HEK293 (cell line): ENCODE results near the gene ERBB2.

ENCODE experiments used
- CTCF ChIA-PET: fragments of 350-600 bp; formaldehyde crosslinking; extraction: SDS; loops from one replicate; lab custom pipeline; 2021; ENCODE audit warnings: antibody characterized with exemption; lab: Yijun Ruan, JAX
- POLR2A ChIA-PET: fragments of 300-600 bp; formaldehyde crosslinking; extraction: SDS; loops from one replicate; lab custom pipeline; 2020; ENCODE audit warnings: antibody characterized with exemption, inconsistent platforms; lab: Yijun Ruan, JAX
- H3K27ac ChIP-seq: fragments of 200-500 bp; sonication (Bioruptor generic); 2 replicates; pipeline ENCODE4 v1.5.1; 2014; ENCODE audit warnings: low read depth, low read length, control low read depth, inconsistent platforms; ENCODE audit errors: extremely low read depth
- H3K36me3 ChIP-seq, 2 experiments: fragments of 200-500 bp in 1 of 2; sonication (Bioruptor generic) in 1 of 2; 1 replicate in 1 of 2; 2 replicates in 1 of 2; pipeline ENCODE4 v1.5.1; 2014 to 2017; ENCODE audit warnings: inconsistent platforms in 2 of 2, low read length in 2 of 2; ENCODE audit not compliant: control insufficient read depth in 2 of 2, insufficient read depth in 1 of 2
- H3K4me1 ChIP-seq: fragments of 200-500 bp; sonication (Bioruptor generic); 2 replicates; pipeline ENCODE4 v1.5.1; 2014; ENCODE audit warnings: mild to moderate bottlenecking, low read length, inconsistent platforms; ENCODE audit not compliant: control insufficient read depth, insufficient read depth
- H3K4me3 ChIP-seq: 2 replicates; pipeline ENCODE4 v1.5.1; 2011; ENCODE audit warnings: low read depth, mild to moderate bottlenecking, control low read depth, low read length, moderate library complexity
- H3K9me3 ChIP-seq: fragments of 200-500 bp; sonication (Bioruptor generic); 2 replicates; pipeline ENCODE4 v1.5.1; 2014; ENCODE audit warnings: low read depth, low read length, inconsistent platforms; ENCODE audit not compliant: control insufficient read depth, insufficient read depth
- BCL11B ChIP-seq: fragments of 450-650 bp; formaldehyde crosslinking; IDR thresholded peaks from 2 replicates; pipeline ENCODE4 v1.5.1; 2016; ENCODE audit warnings: low read depth, missing biosample characterization, missing genetic modification characterization
- EGR2 ChIP-seq: fragments of 450-650 bp; formaldehyde crosslinking; IDR thresholded peaks from 2 replicates; pipeline ENCODE4 v1.5.1; 2016; ENCODE audit warnings: low read depth, missing biosample characterization, missing genetic modification characterization
- HIC1 ChIP-seq: fragments of 450-650 bp; formaldehyde crosslinking; IDR thresholded peaks from 2 replicates; pipeline ENCODE4 v1.5.1; 2016; ENCODE audit warnings: missing biosample characterization, missing genetic modification characterization
- KLF1 ChIP-seq: fragments of 450-650 bp; formaldehyde crosslinking; IDR thresholded peaks from 2 replicates; pipeline ENCODE4 v1.5.1; 2016; ENCODE audit warnings: missing biosample characterization, missing genetic modification characterization
- KLF17 ChIP-seq: fragments of 450-650 bp; formaldehyde crosslinking; IDR thresholded peaks from 2 replicates; pipeline ENCODE4 v1.5.1; 2016; ENCODE audit warnings: missing biosample characterization, missing genetic modification characterization
- KLF8 ChIP-seq: fragments of 450-650 bp; formaldehyde crosslinking; IDR thresholded peaks from 2 replicates; pipeline ENCODE4 v1.5.1; 2016; ENCODE audit warnings: missing biosample characterization, missing genetic modification characterization
- KLF9 ChIP-seq: fragments of 450-650 bp; formaldehyde crosslinking; IDR thresholded peaks from 2 replicates; pipeline ENCODE4 v1.5.1; 2016; ENCODE audit warnings: missing biosample characterization, missing genetic modification characterization, low read depth
- PATZ1 ChIP-seq: fragments of 450-650 bp; formaldehyde crosslinking; IDR thresholded peaks from 2 replicates; pipeline ENCODE4 v1.5.1; 2016; ENCODE audit warnings: missing biosample characterization, missing genetic modification characterization
- SALL2 ChIP-seq: fragments of 450-650 bp; formaldehyde crosslinking; IDR thresholded peaks from 2 replicates; pipeline ENCODE4 v1.5.0; 2017; ENCODE audit warnings: missing biosample characterization, mild to moderate bottlenecking, missing genetic modification characterization, borderline replicate concordance
- ZBTB17 ChIP-seq: fragments of 450-650 bp; formaldehyde crosslinking; IDR thresholded peaks from 2 replicates; pipeline ENCODE4 v1.5.1; 2016; ENCODE audit warnings: missing biosample characterization, missing genetic modification characterization
- ZBTB20 ChIP-seq: fragments of 450-650 bp; formaldehyde crosslinking; IDR thresholded peaks from 2 replicates; pipeline ENCODE4 v1.5.1; 2016; ENCODE audit warnings: missing biosample characterization, missing genetic modification characterization
- ZFP37 ChIP-seq: fragments of 450-650 bp; formaldehyde crosslinking; IDR thresholded peaks from 2 replicates; pipeline ENCODE4 v1.5.1; 2016; ENCODE audit warnings: missing biosample characterization, missing genetic modification characterization
- ZNF112 ChIP-seq: fragments of 450-650 bp; formaldehyde crosslinking; IDR thresholded peaks from 2 replicates; pipeline ENCODE4 v1.5.0; 2017; ENCODE audit warnings: missing biosample characterization, missing genetic modification characterization
- ZNF121 ChIP-seq: fragments of 450-650 bp; formaldehyde crosslinking; IDR thresholded peaks from 2 replicates; pipeline ENCODE4 v1.5.1; 2016; ENCODE audit warnings: missing biosample characterization, missing genetic modification characterization
- ZNF140 ChIP-seq: fragments of 450-650 bp; formaldehyde crosslinking; IDR thresholded peaks from 2 replicates; pipeline ENCODE4 v1.5.1; 2016; ENCODE audit warnings: missing biosample characterization, missing genetic modification characterization
- ZNF184 ChIP-seq: fragments of 450-650 bp; IDR thresholded peaks from 2 replicates; pipeline ENCODE4 v1.5.1; 2018; ENCODE audit warnings: missing biosample characterization, mild to moderate bottlenecking, missing genetic modification characterization
- ZNF214 ChIP-seq: fragments of 450-650 bp; formaldehyde crosslinking; IDR thresholded peaks from 2 replicates; pipeline ENCODE4 v1.5.1; 2017; ENCODE audit warnings: missing biosample characterization, mild to moderate bottlenecking, missing genetic modification characterization, borderline replicate concordance
- ZNF362 ChIP-seq: fragments of 450-650 bp; formaldehyde crosslinking; IDR thresholded peaks from 2 replicates; pipeline ENCODE4 v1.5.1; 2016; ENCODE audit warnings: missing biosample characterization, missing genetic modification characterization
- ZNF366 ChIP-seq: fragments of 450-650 bp; formaldehyde crosslinking; conservative IDR thresholded peaks from 2 replicates; pipeline ENCODE4 v1.5.1; 2016; ENCODE audit warnings: missing biosample characterization, missing genetic modification characterization
- ZNF610 ChIP-seq: fragments of 450-650 bp; formaldehyde crosslinking; IDR thresholded peaks from 2 replicates; pipeline ENCODE4 v1.5.1; 2016; ENCODE audit warnings: missing biosample characterization, missing genetic modification characterization, borderline replicate concordance
- ZNF623 ChIP-seq: fragments of 450-650 bp; formaldehyde crosslinking; IDR thresholded peaks from 2 replicates; pipeline ENCODE4 v1.5.1; 2016; ENCODE audit warnings: missing biosample characterization, missing genetic modification characterization
- ZNF658 ChIP-seq: fragments of 450-650 bp; formaldehyde crosslinking; IDR thresholded peaks from 2 replicates; pipeline ENCODE4; 2016; ENCODE audit warnings: missing biosample characterization, missing genetic modification characterization
- ZNF660 ChIP-seq: fragments of 450-650 bp; IDR thresholded peaks from 2 replicates; pipeline ENCODE4 v1.5.1; 2018; ENCODE audit warnings: missing biosample characterization, mild to moderate bottlenecking, missing genetic modification characterization
- ZNF664 ChIP-seq: fragments of 450-650 bp; formaldehyde crosslinking; IDR thresholded peaks from 2 replicates; pipeline ENCODE4 v1.5.1; 2016; ENCODE audit warnings: missing biosample characterization, missing genetic modification characterization
- ZNF792 ChIP-seq: fragments of 450-650 bp; formaldehyde crosslinking; IDR thresholded peaks from 2 replicates; pipeline ENCODE4 v1.5.1; 2016; ENCODE audit warnings: missing biosample characterization, missing genetic modification characterization

ERBB2 gene

GRCh38 chr17:39663688-39664580, 35.9 kb upstream of the ERBB2 start (continued):
- TF ChIP-seq ZNF610 = no peak
- TF ChIP-seq KLF8 (tag by site-specific recombination) = 0 out of 2 replicates have a peak, but pooled peaks have one; percentile 22
- TF ChIP-seq HIC1 (tag by site-specific recombination) = no peak
- no peak for TF ChIP-seq ZNF140
- TF ChIP-seq KLF1 = peak; percentile 67
- no peak for TF ChIP-seq ZNF366 (tag by site-specific recombination)
- no peak for TF ChIP-seq KLF17
- TF ChIP-seq ZBTB20 (tag by site-specific recombination) = peak; percentile 38; the same call in 1 of the 2 replicates
- no peak for TF ChIP-seq ZNF658 (tag by site-specific recombination)
- TF ChIP-seq ZNF121 = peak; percentile 79; the same call in 1 of the 2 replicates
- no peak for TF ChIP-seq EGR2
- no peak for TF ChIP-seq ZNF792 (tag by site-specific recombination)
- TF ChIP-seq ZBTB17 (tag by site-specific recombination) = peak; percentile 78
- peak; percentile 44; the same call in 1 of the 2 replicates for TF ChIP-seq KLF9 (tag by site-specific recombination)
- TF ChIP-seq BCL11B (tag by site-specific recombination) = peak; percentile 35; the same call in 1 of the 2 replicates
- TF ChIP-seq ZNF664 (tag by site-specific recombination) = no peak
- TF ChIP-seq ZNF184 (tag by site-specific recombination) = no peak
- TF ChIP-seq ZNF362 (tag by site-specific recombination) = no peak
- TF ChIP-seq ZNF660 = no peak

GRCh38 chr17:39664581-39665561, 35.0 kb upstream of the ERBB2 start, which contains the start of gene TCAP:
TSS of gene TCAP (plus strand) at chr17:39665349. CDS start at chr17:39665360, 11 bp downstream.
- Histone ChIP-seq H3K9me3 (no peaks in the 10 kb centered on the region), H3K36me3 (peaks cover 3 to 31% of the 10 kb centered on the region in 2 experiments; a peak in 1 of 3 replicates), H3K4me1 (peaks cover 9% of the 10 kb centered on the region), H3K27ac (no peak within 1 kb of the TSS), H3K4me3 (no peak within 1 kb of the TSS)
- ChIA-PET POLR2A (interaction anchor here (1.2 to 2.1 kb wide), 3 partner anchors 11 to 35 kb away, joined by 3 to 5 read pairs (median 5); partner anchors contain the start of genes ERBB2 and PGAP3), CTCF (interaction anchor here (0.9 to 11.6 kb wide), 3 partner anchors 14 to 42 kb away, joined by 3 to 168 read pairs (median 120); partner anchors contain the start of gene PPP1R1B)
- TF ChIP-seq ZNF623 = peak; percentile 53
- peak; percentile 97 for TF ChIP-seq HIC1 (tag by site-specific recombination)
- 0 out of 2 replicates have a peak, but pooled peaks have one; percentile 15 for TF ChIP-seq PATZ1 (tag by site-specific recombination)
- TF ChIP-seq ZNF112 (tag by site-specific recombination) = no peak
- TF ChIP-seq ZNF214 = no peak
- no peak for TF ChIP-seq SALL2 (tag by site-specific recombination)
- no peak for TF ChIP-seq ZFP37
